ENCODE results near the gene GPR78. TPM values are rescaled to one million over a fixed set of nuclear protein-coding genes. Genes with fewer than 3 reads are reported as not detected.

Gene GPR78
- total and polyA plus RNA-seq, 2 of the 8 experiments (the other 6 are each of a cell fraction or from before 2014, with no cell fraction given) = 1.0 to 3.0 TPM

- no peak overlapping the region; a peak in 1 of 7 replicates for H3K9ac ChIP-seq (replicated peaks in 1 of 4; ENCODE audit: extremely low read depth in 1 of 4, low read depth in 3 of 4, low read length in 3 of 4)
- no peak overlapping the region for H3K56ac ChIP-seq (replicated peaks; ENCODE audit: insufficient read length, low read depth, low read length)
- ChIA-PET POLR2A (ENCODE audit: partially characterized antibody) (interaction anchor here (1.2 to 2.5 kb wide), 3 partner anchors 12 to 28 kb away, joined by 3 to 7 read pairs (median 4); no protein-coding TSS in a partner anchor), CTCF (ENCODE audit: partially characterized antibody) (interaction anchor here (1.3 to 2.5 kb wide), 8 partner anchors 8 to 112 kb away, joined by 4 to 15 read pairs (median 6); partner anchors contain the start of gene CPZ)
- no peak overlapping the region for H2AFZ ChIP-seq (ENCODE audit: low read length)
- H3K36me3 ChIP-seq (ENCODE audit: control insufficient read depth in 2 of 4, insufficient read depth in 4 of 4, low read length in 3 of 4) = no peaks in the 10 kb centered on the region
- H3K14ac ChIP-seq (ENCODE audit: insufficient read length) = no peak overlapping the region
- no peaks in the 10 kb centered on the region for H3K9me3 ChIP-seq (ENCODE audit: insufficient read depth in 2 of 2, low read depth in 1 of 2, low read length in 1 of 2)
- no peak overlapping the region for H4K8ac ChIP-seq (ENCODE audit: extremely low read depth, insufficient read depth, low read length)
- H3K23me2 ChIP-seq (ENCODE audit: low read depth, low read length) = peaks cover 13% of the 10 kb centered on the region; the same call in 1 of the 2 replicates
- WGBS, 2 experiments (ENCODE audit: extremely low coverage in 1 of 2, insufficient coverage in 1 of 2, insufficient read length in 1 of 2, insufficient replicate concordance in 2 of 2, low coverage in 1 of 2, low lambda C conversion rate in 2 of 2, missing lambda C conversion rate in 1 of 2) = 46% methylated on average over 8 of the region's 12 CpGs; no CpG with 5 or more reads in 1 of the 2 experiments
- H4K5ac ChIP-seq (ENCODE audit: insufficient read length, low read depth, low read length) = no peak overlapping the region
- FAIRE-seq = no peak
- H3K79me1 ChIP-seq (ENCODE audit: low read depth, low read length) = no peaks in the 10 kb centered on the region
- H3K4me1 ChIP-seq (replicated peaks in 1 of 4; ENCODE audit: control insufficient read depth in 3 of 4, insufficient read depth in 4 of 4, low read length in 3 of 4) = peaks cover 0 to 25% (median 13%) of the 10 kb centered on the region in 4 experiments; a peak in 6 of 7 replicates
- H3K27me3 ChIP-seq (replicated peaks in 1 of 4; ENCODE audit: control insufficient read depth in 3 of 4, extremely low read depth in 1 of 4, insufficient read depth in 3 of 4, low read length in 3 of 4) = peaks cover 3 to 16% (median 15%) of the 10 kb centered on the region in 4 experiments
- no peaks in the 10 kb centered on the region for H3K79me2 ChIP-seq (ENCODE audit: control insufficient read depth in 1 of 2, insufficient read depth in 2 of 2, low read length in 2 of 2)
- H2BK5ac ChIP-seq (ENCODE audit: low read depth, low read length) = no peak overlapping the region
- peak overlapping the region; percentile 50; the same call in 1 of the 2 replicates for H2BK12ac ChIP-seq (ENCODE audit: low read depth, low read length)
- 0 out of 2 replicates have a peak overlapping the region, but pooled peaks have one; percentile 24 for H2AK5ac ChIP-seq (ENCODE audit: low read depth, low read length)
- H3K4me3 ChIP-seq (ENCODE audit: extremely low read depth in 1 of 4, insufficient read depth in 2 of 4, low read depth in 3 of 4, low read length in 4 of 4) = peak overlapping the region in 2 of 4 experiments; percentile 24 to 56; a peak in 4 of 8 replicates
- H4K91ac ChIP-seq (replicated peaks; ENCODE audit: insufficient read length, low read length) = no peak overlapping the region
- no peak overlapping the region for H2BK15ac ChIP-seq (ENCODE audit: low read length)
- peak overlapping the region; percentile 69 to 91 for H3K4me2 ChIP-seq (ENCODE audit: insufficient read depth in 1 of 2, low read depth in 2 of 2, low read length in 2 of 2)
- no peak overlapping the region for H3K23ac ChIP-seq (ENCODE audit: insufficient read length)
- DNase-seq (ENCODE audit: low read depth in 1 of 2, low spot score in 2 of 2) = no peak
- peak overlapping the region; percentile 19; the same call in 1 of the 2 replicates for H3K18ac ChIP-seq (ENCODE audit: extremely low read depth, low read length)
- 0 out of 2 replicates have a peak overlapping the region, but pooled peaks have one; percentile 80 for H2BK20ac ChIP-seq (ENCODE audit: low read length)
- no peak overlapping the region for H3K4ac ChIP-seq (replicated peaks; ENCODE audit: insufficient read length, low read depth, low read length)
- H2BK120ac ChIP-seq (replicated peaks; ENCODE audit: low read depth, low read length) = no peak overlapping the region
- H4K20me1 ChIP-seq (replicated peaks in 1 of 2; ENCODE audit: control insufficient read depth in 1 of 2, insufficient read depth in 2 of 2, low read length in 2 of 2) = peaks cover 1 to 6% of the 10 kb centered on the region in 2 experiments
- no peak for TF ChIP-seq TAF7 (optimal IDR thresholded peaks at IDR 0.05; ENCODE audit: borderline replicate concordance, low read depth, low read length)
- no peak overlapping the region for H3K27ac ChIP-seq (ENCODE audit: low read depth, low read length)
Measured at GRCh38 chr4:8579526-8580320, 469 bp upstream of the GPR78 start.

Data from H1 (cell line).